ENCODE results near the gene CST11.

CST11 gene

DNA sequence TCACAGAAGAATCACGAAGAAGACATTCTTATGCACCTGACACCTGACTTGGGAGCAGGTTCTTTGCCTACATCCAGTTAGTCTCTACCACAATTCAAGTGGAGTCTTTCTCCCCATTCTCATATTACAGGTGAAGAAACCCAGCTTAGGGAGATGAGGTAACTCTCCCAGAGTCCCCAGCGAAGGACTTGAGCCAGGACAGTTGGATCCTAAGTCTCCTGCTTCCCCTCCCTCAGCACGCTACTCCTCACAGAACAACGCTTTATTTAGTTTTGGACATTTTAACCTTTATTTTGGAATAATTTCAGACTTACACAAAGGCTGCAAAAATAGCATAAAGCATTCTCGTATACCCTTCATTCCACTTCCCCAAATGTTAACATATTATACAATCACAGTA, 14.0 kb downstream of the CST11 start:
- no peak overlapping the region for H3K27ac ChIP-seq (ENCODE audit: low read length)
- H3K4me1 ChIP-seq (ENCODE audit: insufficient read depth, low read length), result no peaks in the 10 kb centered on the region
- H3K9ac ChIP-seq (ENCODE audit: low read depth, low read length), result no peak overlapping the region
- H3K36me3 ChIP-seq (ENCODE audit: insufficient read depth, low read depth, low read length), result no peaks in the 10 kb centered on the region
- H3K9me3 ChIP-seq (ENCODE audit: insufficient read depth, low read depth, low read length), result no peaks in the 10 kb centered on the region
- no peak overlapping the region for H3K4me3 ChIP-seq (ENCODE audit: low read length)
- no peaks in the 10 kb centered on the region for H3K27me3 ChIP-seq (ENCODE audit: insufficient read depth, low read length)

- Histone ChIP-seq H3K36me3 (ENCODE audit: insufficient read depth, low read depth, low read length) (no peaks in the 10 kb centered on the region), H3K27me3 (ENCODE audit: insufficient read depth, low read length) (no peaks in the 10 kb centered on the region), H3K9me3 (ENCODE audit: insufficient read depth, low read depth, low read length) (no peaks in the 10 kb centered on the region), H3K9ac (ENCODE audit: low read depth, low read length) (no peak overlapping the region), H3K4me1 (ENCODE audit: insufficient read depth, low read length) (no peaks in the 10 kb centered on the region), H3K27ac (ENCODE audit: low read length) (no peak overlapping the region), H3K4me3 (ENCODE audit: low read length) (no peak overlapping the region)
Observed at GRCh38 chr20:23437126-23437899, 15.4 kb downstream of the CST11 start.

DNA sequence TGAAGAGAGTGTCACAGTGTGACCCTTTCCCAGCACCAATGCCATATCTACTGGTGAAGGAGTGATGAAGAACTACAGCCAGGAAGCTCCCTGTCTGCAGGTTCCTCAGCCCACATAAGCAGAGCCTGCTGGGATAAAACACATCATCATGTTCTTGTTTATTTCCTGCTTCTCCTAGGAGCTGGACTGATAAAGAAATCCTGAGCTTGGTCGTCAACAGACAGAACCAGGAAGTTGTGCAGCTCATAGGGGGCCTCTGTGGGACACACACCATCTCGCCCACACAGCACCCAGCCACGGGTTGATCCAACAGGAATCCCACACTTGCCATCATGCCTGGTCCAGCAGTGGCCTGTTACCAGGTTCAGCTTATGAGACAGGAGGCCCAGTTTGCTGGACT, 16.0 kb downstream of the CST11 start:
- Histone ChIP-seq H3K9ac (ENCODE audit: low read depth, low read length) (no peak overlapping the region), H3K36me3 (ENCODE audit: insufficient read depth, low read depth, low read length) (no peaks in the 10 kb centered on the region), H3K27me3 (ENCODE audit: insufficient read depth, low read length) (no peaks in the 10 kb centered on the region), H3K9me3 (ENCODE audit: insufficient read depth, low read depth, low read length) (no peaks in the 10 kb centered on the region), H3K4me1 (ENCODE audit: insufficient read depth, low read length) (no peaks in the 10 kb centered on the region), H3K4me3 (ENCODE audit: low read length) (no peak overlapping the region), H3K27ac (ENCODE audit: low read length) (no peak overlapping the region)

DNA sequence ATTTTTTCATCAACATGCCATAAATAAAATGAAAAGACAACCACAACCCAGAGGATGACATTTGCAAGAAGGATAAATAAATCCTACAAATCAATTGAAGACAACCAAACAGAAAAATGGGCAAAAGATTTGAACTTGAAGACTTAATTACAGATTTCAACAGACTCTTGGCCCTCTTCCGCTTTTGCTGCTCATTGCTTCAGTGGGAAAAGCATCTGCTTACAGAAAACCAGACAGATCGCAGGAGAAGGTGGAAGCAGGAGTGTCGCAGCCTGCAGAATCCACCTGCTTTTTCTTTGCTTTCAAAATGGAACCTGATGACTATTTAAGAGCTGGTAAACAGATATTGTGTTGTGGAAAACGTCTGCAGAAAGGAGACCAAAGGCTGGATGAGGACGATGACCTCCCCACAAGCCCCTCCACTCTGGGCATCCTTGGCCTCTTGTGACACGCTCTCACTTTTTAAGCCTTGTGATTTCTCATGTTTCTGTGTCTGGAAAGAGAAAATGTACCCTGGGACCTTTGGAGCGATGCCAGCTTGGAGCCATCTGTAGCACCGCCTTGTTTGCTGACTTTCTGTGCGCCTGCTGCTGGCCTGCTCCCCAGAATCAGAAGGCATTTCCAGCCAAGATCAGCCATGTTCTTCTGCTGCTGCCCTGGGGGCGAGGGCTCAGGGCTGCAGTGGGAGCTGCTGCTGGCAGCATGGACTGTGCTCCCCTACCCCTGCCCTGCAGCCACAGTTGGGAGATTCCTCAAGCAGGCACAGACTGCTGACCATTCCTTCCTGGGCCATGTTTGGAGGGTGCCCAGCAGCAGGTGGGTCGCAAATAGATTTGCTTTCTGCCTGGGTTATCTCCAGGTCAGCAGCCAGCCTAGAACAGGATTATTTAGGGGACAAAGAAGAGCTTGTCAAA, 16.8 kb downstream of the CST11 start:
- Histone ChIP-seq H3K4me1 (ENCODE audit: insufficient read depth, low read length) (no peaks in the 10 kb centered on the region), H3K27me3 (ENCODE audit: insufficient read depth, low read length) (no peaks in the 10 kb centered on the region), H3K9me3 (ENCODE audit: insufficient read depth, low read depth, low read length) (no peaks in the 10 kb centered on the region), H3K36me3 (ENCODE audit: insufficient read depth, low read depth, low read length) (no peaks in the 10 kb centered on the region), H3K27ac (ENCODE audit: low read length) (no peak overlapping the region), H3K9ac (ENCODE audit: low read depth, low read length) (no peak overlapping the region), H3K4me3 (ENCODE audit: low read length) (no peak overlapping the region)

DNA sequence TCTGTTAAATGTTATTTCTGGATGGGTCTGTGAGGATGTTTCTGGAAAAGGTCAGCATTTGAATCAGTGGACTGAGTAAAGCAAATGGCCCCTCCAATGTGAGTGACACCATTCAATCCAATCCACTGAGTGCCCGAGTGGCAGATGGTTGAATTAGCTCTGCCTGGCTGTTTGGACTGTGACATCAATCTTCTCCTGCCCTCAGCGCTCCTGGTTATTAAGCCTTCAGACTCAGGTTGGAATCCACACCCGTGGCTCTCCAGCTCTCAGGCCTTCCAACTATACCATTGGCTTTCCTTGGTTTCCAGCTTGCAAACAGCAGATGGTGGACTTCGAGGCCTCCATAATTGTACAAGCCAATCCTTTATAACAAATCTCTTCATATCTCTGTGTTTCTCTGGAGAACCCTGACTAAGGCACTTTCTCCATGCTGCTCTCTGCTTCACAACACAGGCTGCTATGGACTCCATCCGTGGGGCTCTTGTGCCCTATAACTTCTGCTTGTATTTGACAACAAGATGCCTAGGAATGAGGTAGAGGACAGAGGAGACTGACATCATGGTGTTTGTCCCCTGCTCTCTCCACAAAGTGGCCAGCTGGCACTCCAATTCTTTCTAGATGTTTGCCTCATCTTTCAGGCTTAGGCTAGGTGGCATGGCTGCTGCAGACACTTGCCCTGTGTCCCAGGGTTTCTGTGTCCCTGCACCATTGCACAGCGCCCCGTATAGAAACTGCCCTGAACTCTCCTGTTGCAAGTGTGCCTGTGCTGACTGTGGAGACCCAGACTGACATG, 18.0 kb downstream of the CST11 start:
- no peak overlapping the region for H3K27ac ChIP-seq (ENCODE audit: low read length)
- no peak overlapping the region for H3K4me3 ChIP-seq (ENCODE audit: low read length)
- no peaks in the 10 kb centered on the region for H3K27me3 ChIP-seq (ENCODE audit: insufficient read depth, low read length)
- H3K9ac ChIP-seq (ENCODE audit: low read depth, low read length), result no peak overlapping the region
- H3K36me3 ChIP-seq (ENCODE audit: insufficient read depth, low read depth, low read length), result no peaks in the 10 kb centered on the region
- H3K9me3 ChIP-seq (ENCODE audit: insufficient read depth, low read depth, low read length), result no peaks in the 10 kb centered on the region
- no peaks in the 10 kb centered on the region for H3K4me1 ChIP-seq (ENCODE audit: insufficient read depth, low read length)

DNA sequence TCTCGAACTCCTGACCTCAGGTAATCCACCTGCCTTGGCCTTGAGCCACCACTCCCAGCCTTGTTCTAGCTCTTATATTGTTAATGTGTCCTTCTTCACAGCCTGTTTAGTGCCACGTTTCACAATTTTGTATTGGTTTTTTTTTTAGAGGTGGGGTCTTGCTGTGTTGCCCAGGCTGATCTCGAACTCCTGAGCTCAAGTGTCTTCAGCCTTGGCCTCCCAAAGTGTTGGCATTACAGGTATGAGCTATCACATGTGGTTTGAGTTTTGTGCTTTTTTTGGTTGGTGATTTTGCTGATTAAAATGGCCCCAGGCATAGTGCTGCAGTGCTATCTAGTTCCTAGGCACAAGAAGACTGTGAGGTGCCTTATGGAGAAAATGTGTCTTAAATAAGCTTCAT, 19.0 kb downstream of the CST11 start:
- Histone ChIP-seq H3K27me3 (ENCODE audit: insufficient read depth, low read length) (no peaks in the 10 kb centered on the region), H3K36me3 (ENCODE audit: insufficient read depth, low read depth, low read length) (no peaks in the 10 kb centered on the region), H3K4me3 (ENCODE audit: low read length) (no peak overlapping the region), H3K27ac (ENCODE audit: low read length) (no peak overlapping the region), H3K9me3 (ENCODE audit: insufficient read depth, low read depth, low read length) (no peaks in the 10 kb centered on the region), H3K4me1 (ENCODE audit: insufficient read depth, low read length) (no peaks in the 10 kb centered on the region), H3K9ac (ENCODE audit: low read depth, low read length) (no peak overlapping the region)

DNA sequence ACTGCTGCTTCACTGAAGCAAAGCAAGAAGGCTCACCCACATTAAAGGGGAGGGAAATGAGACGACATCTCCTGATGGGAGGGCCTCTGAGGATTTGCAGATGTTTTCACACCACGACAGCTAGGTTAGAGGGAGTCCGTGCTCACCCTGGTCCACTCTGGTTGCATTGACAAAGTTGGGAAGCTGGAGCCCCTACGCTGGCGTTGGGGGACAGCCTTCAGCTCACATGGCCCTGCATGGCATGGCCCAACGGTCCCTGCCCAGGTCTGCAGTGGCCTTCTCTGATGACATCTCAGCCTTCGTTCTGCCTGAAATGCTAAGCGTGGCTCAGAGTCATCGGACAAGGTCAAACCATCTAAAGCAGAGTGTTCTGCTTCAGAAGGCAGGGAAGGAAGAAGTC, 27.5 kb downstream of the CST11 start:
- Histone ChIP-seq H3K9ac (ENCODE audit: low read depth, low read length) (no peak overlapping the region), H3K27me3 (ENCODE audit: insufficient read depth, low read length) (no peaks in the 10 kb centered on the region), H3K9me3 (ENCODE audit: insufficient read depth, low read depth, low read length) (no peaks in the 10 kb centered on the region), H3K27ac (ENCODE audit: low read length) (no peak overlapping the region), H3K4me1 (ENCODE audit: insufficient read depth, low read length) (no peaks in the 10 kb centered on the region; the same call in 1 of the 2 replicates), H3K36me3 (ENCODE audit: insufficient read depth, low read depth, low read length) (no peaks in the 10 kb centered on the region), H3K4me3 (ENCODE audit: low read length) (no peak overlapping the region)

DNA sequence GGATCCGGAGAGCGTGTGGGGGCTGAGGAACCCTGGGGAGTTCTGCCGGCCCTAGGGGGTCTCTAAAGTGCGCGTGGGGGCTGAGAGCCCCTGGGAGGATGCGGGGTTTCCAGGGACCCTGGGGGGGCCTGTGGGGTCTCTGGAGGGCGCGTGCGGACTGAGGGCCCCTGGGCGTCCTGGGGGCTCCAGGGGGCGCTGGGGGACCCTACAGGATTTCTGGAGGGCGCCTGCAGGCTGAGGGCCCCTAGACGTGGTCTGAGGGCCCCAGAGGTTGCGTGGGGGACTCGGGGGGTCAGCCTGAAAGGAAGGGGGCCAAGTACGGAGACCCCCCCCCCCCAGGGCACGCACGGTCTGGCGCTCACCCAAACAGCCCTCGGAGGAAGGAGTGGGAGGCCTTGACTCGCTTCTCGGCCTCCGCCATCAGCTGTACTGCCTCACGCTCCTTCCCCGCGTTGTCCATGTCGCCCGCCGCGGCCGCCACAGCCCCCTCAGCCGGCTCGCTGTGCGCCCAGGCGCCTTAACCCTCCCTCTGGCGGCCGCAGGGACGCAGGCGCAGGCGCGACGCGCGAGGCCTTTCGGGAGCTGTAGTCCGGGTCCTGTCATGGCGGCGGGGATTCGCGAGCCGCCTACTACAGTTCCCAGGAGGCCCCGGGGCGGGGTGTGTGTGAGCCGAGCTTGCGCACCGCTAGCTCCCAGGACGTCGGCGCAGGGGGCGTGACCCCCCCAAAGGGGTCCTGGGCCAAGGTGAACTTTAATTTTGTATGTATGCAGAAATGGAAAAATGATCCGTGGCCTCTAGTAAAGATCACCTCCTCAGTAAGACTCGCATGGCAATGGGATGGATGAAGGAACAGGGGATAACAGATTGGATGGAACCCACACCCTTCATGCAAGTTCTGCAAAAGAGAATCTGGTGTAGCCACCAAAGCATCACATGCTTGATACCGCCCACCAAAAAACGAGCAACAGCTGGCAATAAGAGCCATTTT, 31.4 kb downstream of the CST11 start, which contains the start of gene NAPB:
Gene NAPB (minus strand): TSS at position 546 of the 989 bp plus-strand sequence. CDS start 86 bp downstream, at position 460.
- peaks cover 8% of the 10 kb centered on the region; the same call in 1 of the 2 replicates for H3K4me1 ChIP-seq (ENCODE audit: insufficient read depth, low read length)
- peak within 1 kb of the TSS; percentile 80 for H3K4me3 ChIP-seq (ENCODE audit: low read length)
- no peaks in the 10 kb centered on the region for H3K36me3 ChIP-seq (ENCODE audit: insufficient read depth, low read depth, low read length)
- no peaks in the 10 kb centered on the region for H3K27me3 ChIP-seq (ENCODE audit: insufficient read depth, low read length)
- no peak within 1 kb of the TSS for H3K27ac ChIP-seq (ENCODE audit: low read length)
- peak within 1 kb of the TSS; percentile 76; the same call in 1 of the 2 replicates for H3K9ac ChIP-seq (ENCODE audit: low read depth, low read length)
- H3K9me3 ChIP-seq (ENCODE audit: insufficient read depth, low read depth, low read length), result no peaks in the 10 kb centered on the region

GRCh38 chr20:23419995-23420901, 32.4 kb downstream of the CST11 start:
- peaks cover 8% of the 10 kb centered on the region; the same call in 1 of the 2 replicates for H3K4me1 ChIP-seq (ENCODE audit: insufficient read depth, low read length)

GRCh38 chr20:23419657-23419994, 33.0 kb downstream of the CST11 start:
- peak overlapping the region; percentile 80 for H3K4me3 ChIP-seq (ENCODE audit: low read length)
- no peak overlapping the region for H3K9ac ChIP-seq (ENCODE audit: low read depth, low read length)
- H3K27ac ChIP-seq (ENCODE audit: low read length), result no peak overlapping the region

More at GRCh38 chr20:23419995-23420901, 32.4 kb downstream of the CST11 start:
- no peak overlapping the region for H3K27ac ChIP-seq (ENCODE audit: low read length)
- no peaks in the 10 kb centered on the region for H3K9me3 ChIP-seq (ENCODE audit: insufficient read depth, low read depth, low read length)
- no peaks in the 10 kb centered on the region for H3K36me3 ChIP-seq (ENCODE audit: insufficient read depth, low read depth, low read length)
- peak overlapping the region; percentile 80 for H3K4me3 ChIP-seq (ENCODE audit: low read length)
- no peaks in the 10 kb centered on the region for H3K27me3 ChIP-seq (ENCODE audit: insufficient read depth, low read length)
- H3K9ac ChIP-seq (ENCODE audit: low read depth, low read length), result peak overlapping the region; percentile 76; the same call in 1 of the 2 replicates

More at GRCh38 chr20:23419657-23419994, 33.0 kb downstream of the CST11 start:
- Histone ChIP-seq H3K27me3 (ENCODE audit: insufficient read depth, low read length) (no peaks in the 10 kb centered on the region), H3K9me3 (ENCODE audit: insufficient read depth, low read depth, low read length) (no peaks in the 10 kb centered on the region), H3K4me1 (ENCODE audit: insufficient read depth, low read length) (peaks cover 8% of the 10 kb centered on the region; the same call in 1 of the 2 replicates), H3K36me3 (ENCODE audit: insufficient read depth, low read depth, low read length) (no peaks in the 10 kb centered on the region)
